ENCODE data around the gene GALNT12. TPM values are rescaled to one million over a fixed set of nuclear protein-coding genes. Genes with fewer than 3 reads are reported as not detected.
A peak's percentile ranks its signal among the peaks of the same experiment; 100 is the strongest.

Gene GALNT12
- total RNA-seq, 1 donor from 2014 or later = 4.6 TPM

DNA sequence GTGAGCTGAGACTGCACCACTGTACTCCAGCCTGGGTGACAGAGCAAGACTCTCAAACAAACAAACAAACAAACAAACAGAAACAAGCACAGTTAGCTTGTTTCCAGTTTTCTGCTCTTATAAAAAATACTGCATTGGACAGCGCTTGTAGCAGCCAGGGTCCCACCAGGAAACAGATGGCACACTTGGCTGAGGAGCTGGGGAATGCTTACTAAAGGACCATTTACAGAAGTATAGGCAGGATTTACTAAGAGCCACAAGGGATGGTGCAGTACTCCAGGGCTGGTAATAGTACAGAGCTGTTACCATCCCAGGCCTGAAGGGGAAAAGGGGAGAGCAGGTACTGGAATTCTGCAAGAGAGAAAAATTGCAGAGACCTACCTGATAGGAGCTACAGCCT lies 5.9 kb upstream of the GALNT12 start:
- peaks cover 10% of the 10 kb centered on the region for H3K9me3 Mint-ChIP-seq
- peaks cover 3% of the 10 kb centered on the region for H3K36me3 Mint-ChIP-seq (ENCODE audit: low read depth)
- peaks cover 45% of the 10 kb centered on the region for H3K27me3 Mint-ChIP-seq (ENCODE audit: low read depth)
- no peak overlapping the region for H3K27ac Mint-ChIP-seq (ENCODE audit: unreplicated experiment)
- H3K4me1 Mint-ChIP-seq = peaks cover 6% of the 10 kb centered on the region
- no peak for DNase-seq (ENCODE audit: low read depth, low spot score)
- TF ChIP-seq CTCF (conservative IDR thresholded peaks at IDR 0.05) = no peak
- H3K4me3 Mint-ChIP-seq = no peak overlapping the region

GRCh38 chr9:98801969-98802371 lies 5.5 kb upstream of the GALNT12 start:
- no peak overlapping the region for H3K27ac Mint-ChIP-seq (ENCODE audit: unreplicated experiment)
- TF ChIP-seq CTCF (conservative IDR thresholded peaks at IDR 0.05) = no peak
- peaks cover 4% of the 10 kb centered on the region for H3K4me1 Mint-ChIP-seq
- peaks cover 10% of the 10 kb centered on the region for H3K9me3 Mint-ChIP-seq
- H3K4me3 Mint-ChIP-seq = no peak overlapping the region
- DNase-seq (ENCODE audit: low read depth, low spot score) = no peak
- peaks cover 49% of the 10 kb centered on the region for H3K27me3 Mint-ChIP-seq (ENCODE audit: low read depth)
- peaks cover 3% of the 10 kb centered on the region for H3K36me3 Mint-ChIP-seq (ENCODE audit: low read depth)

DNA sequence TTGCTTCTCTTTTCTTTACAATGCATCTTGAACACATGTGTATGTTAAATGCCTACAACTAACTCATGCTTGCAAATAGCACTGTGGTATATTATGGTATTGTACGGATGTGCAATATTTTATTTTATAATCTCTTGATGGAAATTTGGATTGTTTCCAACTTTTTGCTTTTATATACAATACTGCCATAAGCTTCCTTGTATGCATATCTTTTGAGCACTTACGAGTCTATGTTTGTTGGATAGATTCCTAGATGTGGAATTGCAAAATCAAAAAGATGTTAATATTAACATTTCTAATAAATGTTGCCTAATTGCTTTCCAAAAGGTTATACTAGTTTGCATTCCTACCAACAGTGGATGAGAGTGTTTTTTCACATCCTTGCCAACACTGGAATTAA lies 3.4 kb upstream of the GALNT12 start:
- no peak for DNase-seq (ENCODE audit: low read depth, low spot score)
- no peak overlapping the region for H3K4me3 Mint-ChIP-seq
- no peak overlapping the region for H3K27ac Mint-ChIP-seq (ENCODE audit: unreplicated experiment)
- peaks cover 62% of the 10 kb centered on the region for H3K27me3 Mint-ChIP-seq (ENCODE audit: low read depth)
- H3K36me3 Mint-ChIP-seq (ENCODE audit: low read depth) = no peaks in the 10 kb centered on the region
- peaks cover 5% of the 10 kb centered on the region for H3K4me1 Mint-ChIP-seq
- no peaks in the 10 kb centered on the region for H3K9me3 Mint-ChIP-seq
- no peak for TF ChIP-seq CTCF (conservative IDR thresholded peaks at IDR 0.05)

- no peak for DNase-seq (ENCODE audit: low read depth, low spot score)
- no peak overlapping the region for H3K4me3 Mint-ChIP-seq
- H3K27me3 Mint-ChIP-seq (ENCODE audit: low read depth) = peaks cover 69% of the 10 kb centered on the region
- H3K36me3 Mint-ChIP-seq (ENCODE audit: low read depth) = no peaks in the 10 kb centered on the region
- no peak for TF ChIP-seq CTCF (conservative IDR thresholded peaks at IDR 0.05)
- H3K9me3 Mint-ChIP-seq = no peaks in the 10 kb centered on the region
- no peak overlapping the region for H3K27ac Mint-ChIP-seq (ENCODE audit: unreplicated experiment)
- H3K4me1 Mint-ChIP-seq = peaks cover 14% of the 10 kb centered on the region
Observed at GRCh38 chr9:98805506-98806272, 1.8 kb upstream of the GALNT12 start.

- H3K4me3 Mint-ChIP-seq = peak overlapping the region; percentile 87
- peak; percentile 46 for TF ChIP-seq CTCF (conservative IDR thresholded peaks at IDR 0.05)
- no peaks in the 10 kb centered on the region for H3K9me3 Mint-ChIP-seq
- no peaks in the 10 kb centered on the region for H3K36me3 Mint-ChIP-seq (ENCODE audit: low read depth)
- H3K4me1 Mint-ChIP-seq = peaks cover 14% of the 10 kb centered on the region
- H3K27ac Mint-ChIP-seq (ENCODE audit: unreplicated experiment) = no peak overlapping the region
- peaks cover 69% of the 10 kb centered on the region for H3K27me3 Mint-ChIP-seq (ENCODE audit: low read depth)
- DNase-seq (ENCODE audit: low read depth, low spot score) = no peak
Observed at GRCh38 chr9:98806394-98807035, 955 bp upstream of the GALNT12 start.

Measured in neural crest cell (in vitro differentiated cells).